Activated CD8-positive, alpha-beta memory T cell treated with anti-CD3 and anti-CD28 coated beads for 36 hours (primary cell): ENCODE measurements around the gene ANKRD13B. TPM values are rescaled to one million over a fixed set of nuclear protein-coding genes. Genes with fewer than 3 reads are reported as not detected.

ENCODE experiments used
- CTCF ChIA-PET: fragments of 350-600 bp; sonication (Branson Sonifier 250); formaldehyde crosslinking; loops from one replicate; lab custom pipeline; 2021; ENCODE audit warnings: antibody characterized with exemption; lab: Charles Lee
- POLR2A ChIA-PET: fragments of 350-600 bp; sonication (Branson Sonifier 250); formaldehyde crosslinking; loops from one replicate; lab custom pipeline; 2021; ENCODE audit warnings: antibody characterized with exemption; lab: Charles Lee
- total RNA-seq, 2 experiments: library from RNA; stranded (reverse); gene quantifications; one replicate each; pipeline ENCODE4 v1.2.3, GENCODE V29; 2021

ANKRD13B gene
- total RNA-seq, 2 experiments from 2014 or later, result 27.4 to 29.5 TPM

DNA sequence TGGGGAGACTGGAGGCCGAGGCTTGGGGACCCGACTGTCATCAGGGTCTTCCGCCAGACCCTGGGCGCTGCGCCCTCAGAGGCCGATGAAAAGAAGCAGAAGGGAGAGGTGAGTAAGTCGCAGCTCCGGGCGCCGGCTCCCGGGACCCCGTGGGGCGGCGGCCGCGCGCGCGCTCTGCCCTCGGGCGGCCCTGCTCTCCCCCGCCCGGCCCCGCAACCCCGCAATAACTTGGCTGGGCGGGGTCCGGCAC is 25.7 kb upstream of the ANKRD13B start:
- POLR2A ChIA-PET, result interaction anchor here (1.0 to 2.3 kb wide), 8 partner anchors 10 to 273 kb away, joined by 3 to 9 read pairs (median 4); partner anchors contain the start of gene NUFIP2
- CTCF ChIA-PET, result interaction anchor here (0.5 to 6.4 kb wide), 9 partner anchors 12 to 364 kb away, joined by 3 to 45 read pairs (median 4); no protein-coding TSS in a partner anchor

- POLR2A ChIA-PET, result interaction anchor here (0.6 to 2.3 kb wide), 8 partner anchors 11 to 391 kb away, joined by 3 to 11 read pairs (median 4); partner anchors contain the start of gene NUFIP2
- CTCF ChIA-PET, result interaction anchor here (0.5 to 6.4 kb wide), 10 partner anchors 11 to 363 kb away, joined by 3 to 45 read pairs (median 4); no protein-coding TSS in a partner anchor
These were observed 25.2 kb upstream of the ANKRD13B start for GRCh38 chr17:29567554-29568330.

DNA sequence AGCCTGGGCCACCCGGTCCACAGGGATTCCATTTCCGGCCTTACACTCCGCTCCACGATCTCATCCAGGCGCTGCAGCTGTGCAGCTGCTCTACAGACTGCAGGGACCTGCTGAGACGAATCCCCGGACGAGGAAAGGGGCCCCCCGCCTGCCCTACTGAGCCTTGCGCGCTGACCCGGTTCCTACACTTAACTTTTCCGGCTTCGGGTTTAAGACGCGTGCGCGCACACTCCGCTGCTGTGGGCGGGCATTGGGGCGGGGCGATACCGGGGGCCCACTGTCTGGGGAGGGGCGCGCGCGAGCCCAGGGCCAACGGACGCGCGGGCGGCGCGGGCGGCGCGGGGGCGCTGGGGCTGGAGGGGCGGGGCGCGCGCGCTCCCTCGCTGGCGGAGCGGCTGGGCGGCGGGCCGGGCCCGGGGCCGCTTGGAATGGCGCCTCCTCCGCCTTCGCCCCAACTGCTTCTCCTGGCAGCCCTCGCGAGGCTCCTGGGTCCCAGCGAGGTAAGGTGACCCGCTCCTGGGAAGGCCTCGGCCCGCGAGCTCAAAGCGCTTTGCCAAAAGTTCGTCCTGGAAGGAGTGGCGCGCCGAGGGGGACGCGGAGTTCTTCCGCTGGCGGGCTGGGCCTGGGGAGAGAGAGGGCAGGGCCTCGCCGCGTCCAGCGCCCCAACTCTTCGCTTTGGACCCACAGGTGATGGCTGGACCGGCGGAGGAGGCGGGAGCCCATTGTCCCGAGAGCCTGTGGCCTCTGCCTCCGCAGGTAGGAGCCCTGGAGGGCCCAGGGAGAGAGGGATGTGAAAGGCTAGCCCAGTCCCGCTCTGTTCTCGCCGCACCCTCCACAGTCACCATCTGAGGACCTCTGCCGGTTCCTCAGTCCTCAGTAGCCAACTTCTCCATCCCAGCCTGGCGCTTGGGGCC is 24.3 kb upstream of the ANKRD13B start, which contains the start of gene TP53I13:
Gene TP53I13, plus strand, starts transcription at position 371 of the 914 bp plus-strand sequence. Its CDS starts 58 bp downstream, at position 429.
- CTCF ChIA-PET, result interaction anchor here (0.7 to 6.4 kb wide), 8 partner anchors 10 to 363 kb away, joined by 3 to 45 read pairs (median 4); no protein-coding TSS in a partner anchor
- POLR2A ChIA-PET, result interaction anchor here (0.6 to 2.3 kb wide), 7 partner anchors 12 to 392 kb away, joined by 3 to 11 read pairs (median 4); no protein-coding TSS in a partner anchor

GRCh38 chr17:29569245-29569950 is 23.5 kb upstream of the ANKRD13B start:
- ChIA-PET CTCF (interaction anchor here (0.6 to 6.4 kb wide), 5 partner anchors 11 to 75 kb away, joined by 3 to 45 read pairs (median 4); no protein-coding TSS in a partner anchor), POLR2A (interaction anchor here (0.8 to 2.2 kb wide), 5 partner anchors 12 to 48 kb away, joined by 3 to 11 read pairs (median 4); no protein-coding TSS in a partner anchor)

GRCh38 chr17:29570521-29570920 is 22.4 kb upstream of the ANKRD13B start:
- CTCF ChIA-PET, result interaction anchor here (0.7 to 6.4 kb wide), 5 partner anchors 9 to 177 kb away, joined by 3 to 45 read pairs (median 13); no protein-coding TSS in a partner anchor
- POLR2A ChIA-PET, result interaction anchor here (0.7 to 0.8 kb wide), 2 partner anchors 11 to 1662 kb away, joined by 4 read pairs; no protein-coding TSS in a partner anchor

- CTCF ChIA-PET, result interaction anchor here (2.4 to 5.8 kb wide), 2 partner anchors 45 to 201 kb away, joined by 9 to 27 read pairs; no protein-coding TSS in a partner anchor
- POLR2A ChIA-PET, result no interaction called here
These were observed 21.4 kb upstream of the ANKRD13B start for GRCh38 chr17:29571486-29571882.

DNA sequence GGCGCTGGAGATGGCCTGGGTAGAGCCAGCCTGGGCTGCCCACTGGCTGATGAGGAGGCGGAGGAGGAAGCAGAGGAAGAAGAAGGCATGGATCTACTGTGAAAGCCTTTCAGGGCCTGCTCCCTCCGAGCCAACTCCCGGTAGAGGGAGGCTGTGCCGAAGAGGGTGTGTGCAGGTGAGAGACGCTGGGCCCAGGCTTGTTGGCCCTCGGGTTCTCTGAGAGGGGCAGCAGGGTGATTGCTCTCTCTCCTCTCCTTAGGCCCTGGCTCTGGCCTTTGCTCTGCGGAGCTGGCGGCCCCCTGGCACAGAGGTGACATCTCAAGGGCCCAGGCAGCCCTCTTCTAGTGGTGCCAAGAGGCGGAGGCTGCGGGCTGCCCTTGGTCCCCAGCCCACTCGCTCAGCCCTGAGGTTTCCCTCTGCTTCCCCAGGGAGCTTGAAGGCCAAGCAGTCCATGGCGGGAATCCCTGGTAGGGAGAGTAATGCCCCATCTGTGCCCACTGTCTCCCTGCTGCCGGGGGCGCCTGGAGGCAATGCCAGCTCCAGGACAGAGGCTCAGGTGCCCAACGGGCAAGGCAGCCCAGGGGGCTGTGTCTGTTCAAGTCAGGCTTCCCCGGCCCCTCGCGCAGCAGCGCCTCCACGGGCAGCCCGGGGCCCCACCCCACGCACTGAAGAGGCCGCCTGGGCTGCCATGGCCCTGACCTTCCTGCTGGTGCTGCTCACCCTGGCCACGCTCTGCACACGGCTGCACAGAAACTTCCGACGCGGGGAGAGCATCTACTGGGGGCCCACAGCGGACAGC is 20.9 kb upstream of the ANKRD13B start:
- CTCF ChIA-PET, result interaction anchor here (0.9 to 5.8 kb wide), 6 partner anchors 11 to 202 kb away, joined by 3 to 27 read pairs (median 10); partner anchors contain the start of gene ANKRD13B
- POLR2A ChIA-PET, result interaction anchor here (1.0 kb wide), 1 partner anchor 46 kb away, joined by 4 read pairs; no protein-coding TSS in a partner anchor

- ChIA-PET POLR2A (interaction anchor here (0.6 to 1.0 kb wide), 3 partner anchors 21 to 45 kb away, joined by 3 to 4 read pairs (median 4); no protein-coding TSS in a partner anchor), CTCF (interaction anchor here (0.6 to 5.8 kb wide), 8 partner anchors 10 to 447 kb away, joined by 3 to 27 read pairs (median 6); partner anchors contain the start of gene ANKRD13B)
These were observed 20.0 kb upstream of the ANKRD13B start for GRCh38 chr17:29572691-29573557.

- CTCF ChIA-PET, result interaction anchor here (0.6 to 5.8 kb wide), 7 partner anchors 9 to 446 kb away, joined by 3 to 27 read pairs (median 9); partner anchors contain the start of gene ANKRD13B
- POLR2A ChIA-PET, result interaction anchor here (0.9 to 1.0 kb wide), 2 partner anchors 21 to 44 kb away, joined by 3 to 4 read pairs; no protein-coding TSS in a partner anchor
These were observed 19.4 kb upstream of the ANKRD13B start for GRCh38 chr17:29573558-29573869.

DNA sequence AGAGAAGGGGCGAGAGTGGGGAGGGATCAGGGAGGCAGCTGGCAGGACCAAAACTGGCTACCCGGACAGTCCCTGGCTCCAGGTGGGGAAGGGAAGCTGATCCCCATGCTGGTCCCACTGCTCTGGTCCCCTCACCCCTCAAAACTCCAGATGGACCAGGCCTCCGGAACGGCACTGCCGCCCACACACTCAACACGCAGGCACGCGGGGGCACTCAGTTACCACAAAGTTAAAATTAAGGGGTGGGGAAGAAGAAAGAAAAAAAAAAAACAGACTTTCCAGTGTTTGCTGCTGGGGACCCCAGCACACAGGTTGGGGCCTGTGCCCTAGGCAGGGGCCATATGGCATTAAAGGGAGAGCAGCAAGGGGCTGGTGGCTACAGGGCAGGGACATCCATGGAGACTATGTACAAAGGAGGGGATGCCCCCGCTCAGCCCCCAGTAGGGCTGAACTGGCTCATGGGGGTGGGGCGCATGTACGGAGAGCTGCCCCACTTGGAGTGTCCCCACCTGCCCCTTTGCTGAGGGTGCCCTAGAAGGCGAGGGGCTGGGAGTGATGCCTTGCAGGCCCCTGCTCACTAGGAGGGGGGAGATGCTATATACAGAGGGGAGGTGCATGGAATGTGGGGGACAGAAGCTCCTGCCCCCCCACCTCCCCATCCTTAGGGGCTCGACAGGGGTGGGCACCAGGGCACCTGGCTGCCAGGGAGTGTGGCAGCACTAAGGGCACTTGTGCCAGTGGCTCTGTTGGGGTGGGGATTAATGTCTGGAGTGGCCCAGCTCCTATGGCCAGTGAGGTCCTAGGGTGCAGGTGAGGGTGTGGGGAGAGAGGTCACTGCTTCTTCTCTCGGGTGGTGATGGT is 18.8 kb upstream of the ANKRD13B start:
- POLR2A ChIA-PET, result no interaction called here

DNA sequence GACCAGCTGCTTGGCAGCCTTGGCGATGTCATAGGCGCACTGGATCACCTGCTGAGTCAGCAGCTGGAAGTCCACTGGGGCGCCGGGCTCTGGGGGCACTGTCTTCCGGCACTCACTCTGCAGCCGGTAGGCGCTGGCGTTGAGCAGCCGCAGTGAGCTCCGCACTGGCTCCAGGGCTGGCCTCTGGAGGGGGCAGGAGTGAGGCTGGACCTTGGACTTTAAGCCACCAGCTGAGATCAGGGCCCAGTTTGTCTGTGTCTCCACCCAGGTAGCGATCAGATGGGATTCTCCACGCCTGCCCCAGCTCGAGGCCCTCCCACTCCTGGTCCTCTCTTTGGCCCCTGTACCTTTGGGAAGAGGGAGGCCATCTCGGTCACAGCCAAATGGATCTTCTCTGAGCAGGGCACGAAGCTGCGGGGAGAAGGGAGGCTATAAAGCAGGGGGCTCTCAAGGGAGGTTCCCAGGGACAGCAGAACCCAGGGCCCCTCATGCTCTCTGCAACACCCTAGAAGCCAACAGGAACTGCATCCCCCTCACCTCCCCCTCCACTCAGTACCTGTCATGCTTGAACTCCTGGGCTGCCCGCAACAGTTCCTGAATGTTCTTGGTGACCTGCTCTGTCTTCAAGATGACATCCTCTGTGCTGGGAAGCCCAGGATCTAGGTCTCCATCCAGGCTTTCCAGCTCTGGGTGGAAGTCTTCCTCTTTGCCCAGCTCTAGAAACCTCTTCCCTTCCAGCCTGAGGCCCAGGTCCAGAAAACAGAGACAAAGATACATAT is 18.0 kb upstream of the ANKRD13B start:
- CTCF ChIA-PET, result interaction anchor here (1.1 to 5.8 kb wide), 4 partner anchors 17 to 42 kb away, joined by 3 to 27 read pairs (median 5); no protein-coding TSS in a partner anchor
- POLR2A ChIA-PET, result no interaction called here

More for the DNA sequence above, 18.8 kb upstream of the ANKRD13B start:
- CTCF ChIA-PET, result interaction anchor here (0.6 to 5.8 kb wide), 6 partner anchors 12 to 445 kb away, joined by 3 to 27 read pairs (median 5); no protein-coding TSS in a partner anchor

GRCh38 chr17:29575511-29576213 is 17.3 kb upstream of the ANKRD13B start:
- POLR2A ChIA-PET, result interaction anchor here (1.0 kb wide), 1 partner anchor 13 kb away, joined by 3 read pairs; no protein-coding TSS in a partner anchor
- CTCF ChIA-PET, result interaction anchor here (1.1 to 5.8 kb wide), 4 partner anchors 16 to 41 kb away, joined by 3 to 27 read pairs (median 5); no protein-coding TSS in a partner anchor
